ENCODE results near the gene SFT2D2. TPM values are rescaled to one million over a fixed set of nuclear protein-coding genes. Genes with fewer than 3 reads are reported as not detected.

Gene SFT2D2
- total and polyA plus RNA-seq, 2 of the 8 experiments (the other 6 are each of a cell fraction or from before 2014, with no cell fraction given), result 9.0 to 29.0 TPM

DNA sequence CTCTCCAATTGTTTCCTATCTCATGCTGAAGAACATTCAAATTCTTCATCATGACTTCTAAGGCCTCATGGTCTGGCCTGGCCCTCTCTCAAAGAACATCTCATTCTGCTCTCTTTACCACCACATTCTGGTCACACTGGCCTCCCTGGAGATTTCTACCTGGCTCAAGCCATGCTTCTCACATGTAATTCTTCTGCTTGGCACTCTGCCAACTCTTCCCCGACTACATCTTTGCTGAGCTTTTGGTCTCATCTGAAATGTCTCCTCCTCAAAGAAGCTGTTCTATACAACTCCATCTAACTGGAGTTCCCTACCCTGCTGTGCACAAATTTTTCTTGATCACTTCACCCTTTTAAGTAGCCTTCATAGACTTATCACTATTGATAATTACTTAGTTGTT is 53.4 kb downstream of the SFT2D2 start (continued):
- no peak for TF ChIP-seq TAF1 (IDR thresholded peaks at IDR 0.05; ENCODE audit: low read depth, low read length)
- no peak for TF ChIP-seq RBBP5 (IDR thresholded peaks at IDR 0.05; ENCODE audit: borderline replicate concordance, low read depth, low read length)
- TF ChIP-seq SP1 (IDR thresholded peaks at IDR 0.05; ENCODE audit: low read depth, low read length), result no peak
- TF ChIP-seq RFX5 (IDR thresholded peaks at IDR 0.05; ENCODE audit: borderline replicate concordance, low read depth, low read length), result no peak
- TF ChIP-seq HDAC6 (IDR thresholded peaks at IDR 0.05; ENCODE audit: low read depth, low read length), result no peak
- TF ChIP-seq EGR1 (IDR thresholded peaks at IDR 0.05; ENCODE audit: borderline replicate concordance, low read depth, low read length), result no peak
- no peak for TF ChIP-seq CTBP2 (IDR thresholded peaks at IDR 0.05; ENCODE audit: borderline replicate concordance, insufficient read depth, insufficient read length, low read length)

Data from H1 (cell line).